Adipocyte (in vitro differentiated cells): ENCODE results near the gene ALG11.

ENCODE experiments used
- DNase-seq: peaks from one replicate; pipeline ENCODE4 v3.0.0-alpha.2; 2015; ENCODE audit warnings: low read depth
- H3K27me3 ChIP-seq: replicated peaks from 2 replicates; pipeline ENCODE4 v1.7.0; 2013; ENCODE audit warnings: mild to moderate bottlenecking, low read length, moderate library complexity; ENCODE audit not compliant: control insufficient read depth, insufficient read depth
- H3K36me3 ChIP-seq: 2 replicates; pipeline ENCODE4 v1.7.0; 2013; ENCODE audit warnings: low read length, mild to moderate bottlenecking, moderate library complexity; ENCODE audit not compliant: control insufficient read depth, insufficient read depth, severe bottlenecking
- H3K4me1 ChIP-seq: 2 replicates; pipeline ENCODE4 v1.7.0; 2013; ENCODE audit warnings: mild to moderate bottlenecking, low read length, moderate library complexity; ENCODE audit not compliant: control insufficient read depth, insufficient read depth
- H3K4me3 ChIP-seq: 2 replicates; pipeline ENCODE4 v1.7.0; 2013; ENCODE audit warnings: mild to moderate bottlenecking, low read length, moderate library complexity
- H3K9ac ChIP-seq: 2 replicates; pipeline ENCODE4 v1.7.0; 2013; ENCODE audit warnings: mild to moderate bottlenecking, low read length, moderate library complexity
- H3K9me3 ChIP-seq: 2 replicates; pipeline ENCODE4 v1.7.0; 2013; ENCODE audit warnings: mild to moderate bottlenecking, low read length, moderate library complexity; ENCODE audit not compliant: control insufficient read depth

The ALG11 gene

DNA sequence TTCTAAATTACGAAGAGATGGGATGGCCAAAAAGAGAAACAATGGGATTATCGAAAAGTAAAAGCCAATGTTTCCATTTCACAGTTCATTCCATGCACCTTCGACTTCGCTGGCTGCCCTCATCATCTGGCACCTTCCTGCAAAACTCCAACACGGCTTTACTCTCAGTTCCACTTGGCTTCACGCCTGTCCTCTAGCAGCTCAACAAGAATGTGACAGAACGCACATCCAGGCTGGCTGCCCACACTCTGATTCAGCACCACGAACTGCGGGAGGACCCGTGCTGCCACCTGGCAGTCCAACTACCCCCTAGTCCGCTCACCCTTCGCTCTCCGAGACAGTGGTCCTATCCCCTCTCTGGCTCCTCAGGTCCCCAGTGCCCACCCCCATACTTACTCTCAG is 12.7 kb upstream of the ALG11 start:
- DNase-seq: no peak
- no peak overlapping the region for H3K4me3 ChIP-seq
- H3K36me3 ChIP-seq: no peaks in the 10 kb centered on the region
- no peaks in the 10 kb centered on the region for H3K9me3 ChIP-seq
- H3K27me3 ChIP-seq: peaks cover 28% of the 10 kb centered on the region
- H3K9ac ChIP-seq: no peak overlapping the region
- H3K4me1 ChIP-seq: peaks cover 31% of the 10 kb centered on the region

GRCh38 chr13:51999921-52000320 is 12.3 kb upstream of the ALG11 start:
- H3K4me3 ChIP-seq: no peak overlapping the region
- no peaks in the 10 kb centered on the region for H3K9me3 ChIP-seq
- H3K4me1 ChIP-seq: peaks cover 30% of the 10 kb centered on the region
- no peak overlapping the region for H3K9ac ChIP-seq
- H3K27me3 ChIP-seq: peaks cover 28% of the 10 kb centered on the region
- no peak for DNase-seq
- H3K36me3 ChIP-seq: no peaks in the 10 kb centered on the region

- H3K9me3 ChIP-seq: no peaks in the 10 kb centered on the region
- no peak overlapping the region for H3K4me3 ChIP-seq
- no peaks in the 10 kb centered on the region for H3K36me3 ChIP-seq
- H3K27me3 ChIP-seq: peaks cover 28% of the 10 kb centered on the region
- peaks cover 17% of the 10 kb centered on the region for H3K4me1 ChIP-seq
- DNase-seq: peak; percentile 71
- no peak overlapping the region for H3K9ac ChIP-seq
Observed at GRCh38 chr13:52001120-52001731, 11.0 kb upstream of the ALG11 start.

GRCh38 chr13:52002361-52002760 is 9.8 kb upstream of the ALG11 start:
- peaks cover 25% of the 10 kb centered on the region for H3K27me3 ChIP-seq
- H3K9me3 ChIP-seq: no peaks in the 10 kb centered on the region
- no peak overlapping the region for H3K4me3 ChIP-seq
- peaks cover 14% of the 10 kb centered on the region for H3K4me1 ChIP-seq
- H3K9ac ChIP-seq: no peak overlapping the region
- no peak for DNase-seq
- H3K36me3 ChIP-seq: no peaks in the 10 kb centered on the region

DNA sequence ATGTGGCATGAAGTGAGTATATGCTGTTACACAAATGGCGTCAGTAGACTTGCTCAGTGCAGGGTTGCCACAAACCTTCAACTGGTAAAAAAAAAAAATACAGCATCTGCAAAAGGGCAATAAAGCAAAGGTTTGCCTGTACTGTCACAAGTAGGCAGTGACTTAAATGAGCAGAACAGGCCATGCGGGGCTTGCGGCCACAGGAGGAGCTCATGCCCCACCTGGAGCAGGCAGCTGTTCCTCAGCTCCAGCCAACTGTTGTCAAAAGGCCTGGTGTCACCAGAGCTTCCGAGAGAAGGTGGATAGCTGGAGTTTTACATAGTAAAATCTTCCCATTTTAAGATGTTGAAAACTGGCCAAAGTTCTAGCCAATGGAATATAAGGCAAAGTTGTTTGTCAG is 8.7 kb upstream of the ALG11 start:
- Histone ChIP-seq H3K4me3 (no peak overlapping the region), H3K9me3 (no peaks in the 10 kb centered on the region), H3K4me1 (peaks cover 14% of the 10 kb centered on the region), H3K9ac (no peak overlapping the region), H3K36me3 (no peaks in the 10 kb centered on the region), H3K27me3 (peaks cover 17% of the 10 kb centered on the region)
- DNase-seq: no peak

DNA sequence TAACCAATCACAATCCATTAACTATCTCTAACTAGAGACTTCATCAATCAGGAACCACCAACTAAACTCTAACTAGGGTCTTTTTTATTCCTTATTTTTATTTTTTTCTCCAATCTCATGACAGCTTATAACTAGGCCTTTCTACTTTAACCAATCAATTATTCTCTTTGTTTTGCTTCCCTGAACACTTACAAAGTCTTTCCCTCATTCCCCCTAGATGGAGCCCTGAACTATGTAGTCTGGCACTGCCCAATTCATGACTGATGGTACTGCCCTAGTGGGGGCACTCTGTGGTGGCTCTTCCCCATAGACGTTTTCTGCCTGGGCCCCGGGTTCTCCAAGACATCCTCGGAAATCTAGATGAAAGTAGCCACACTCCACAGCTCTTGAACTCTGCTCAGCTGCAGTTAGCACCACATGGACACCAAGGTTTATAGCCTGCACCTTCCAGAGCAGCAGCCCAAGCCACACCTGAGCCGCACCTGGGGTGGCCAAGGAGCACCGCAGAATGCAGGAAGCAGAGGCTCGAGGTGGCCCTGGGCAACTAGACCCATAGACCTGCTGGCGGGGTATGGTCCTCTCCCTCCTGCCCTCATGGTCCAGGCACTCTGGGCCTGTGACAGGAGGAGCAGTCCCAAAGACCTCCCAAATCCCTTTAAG is 7.6 kb upstream of the ALG11 start:
- Histone ChIP-seq H3K4me1 (peaks cover 5% of the 10 kb centered on the region), H3K9me3 (no peaks in the 10 kb centered on the region), H3K27me3 (peaks cover 11% of the 10 kb centered on the region), H3K9ac (no peak overlapping the region), H3K4me3 (no peak overlapping the region), H3K36me3 (no peaks in the 10 kb centered on the region)
- no peak for DNase-seq

GRCh38 chr13:52005841-52006522 is 6.2 kb upstream of the ALG11 start:
- Histone ChIP-seq H3K4me1 (peaks cover 3% of the 10 kb centered on the region), H3K9ac (no peak overlapping the region)

GRCh38 chr13:52006523-52007245 is 5.5 kb upstream of the ALG11 start:
- no peak for DNase-seq
- H3K4me3 ChIP-seq: no peak overlapping the region
- H3K9me3 ChIP-seq: no peaks in the 10 kb centered on the region
- no peak overlapping the region for H3K9ac ChIP-seq
- H3K36me3 ChIP-seq: no peaks in the 10 kb centered on the region
- peaks cover 4% of the 10 kb centered on the region for H3K4me1 ChIP-seq
- peaks cover 19% of the 10 kb centered on the region for H3K27me3 ChIP-seq

More at GRCh38 chr13:52005841-52006522, 6.2 kb upstream of the ALG11 start:
- Histone ChIP-seq H3K27me3 (peaks cover 16% of the 10 kb centered on the region), H3K4me3 (no peak overlapping the region), H3K9me3 (no peaks in the 10 kb centered on the region), H3K36me3 (no peaks in the 10 kb centered on the region)
- DNase-seq: no peak

DNA sequence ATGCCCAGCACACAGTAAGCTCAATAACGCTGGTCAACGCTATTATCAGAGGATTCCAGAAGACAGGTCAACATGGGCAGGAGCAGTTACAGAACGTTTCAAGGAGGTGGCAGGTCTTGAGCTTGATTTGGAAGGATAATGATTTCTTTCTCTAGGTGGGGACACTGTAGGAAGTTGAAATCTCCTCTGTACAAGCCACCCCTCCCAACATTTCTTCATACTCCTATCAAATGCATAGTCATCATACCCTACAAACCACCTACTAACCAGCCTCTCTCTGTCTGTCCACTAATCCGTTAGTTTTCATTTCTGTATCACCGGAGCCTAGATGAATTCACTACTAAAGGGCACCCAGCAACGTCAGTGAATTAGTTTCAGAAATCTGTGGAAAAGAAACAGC is 2.3 kb upstream of the ALG11 start:
- Histone ChIP-seq H3K27me3 (peaks cover 19% of the 10 kb centered on the region), H3K4me1 (peaks cover 15% of the 10 kb centered on the region), H3K36me3 (no peaks in the 10 kb centered on the region), H3K9me3 (no peaks in the 10 kb centered on the region), H3K9ac (no peak overlapping the region), H3K4me3 (no peak overlapping the region)
- DNase-seq: no peak

DNA sequence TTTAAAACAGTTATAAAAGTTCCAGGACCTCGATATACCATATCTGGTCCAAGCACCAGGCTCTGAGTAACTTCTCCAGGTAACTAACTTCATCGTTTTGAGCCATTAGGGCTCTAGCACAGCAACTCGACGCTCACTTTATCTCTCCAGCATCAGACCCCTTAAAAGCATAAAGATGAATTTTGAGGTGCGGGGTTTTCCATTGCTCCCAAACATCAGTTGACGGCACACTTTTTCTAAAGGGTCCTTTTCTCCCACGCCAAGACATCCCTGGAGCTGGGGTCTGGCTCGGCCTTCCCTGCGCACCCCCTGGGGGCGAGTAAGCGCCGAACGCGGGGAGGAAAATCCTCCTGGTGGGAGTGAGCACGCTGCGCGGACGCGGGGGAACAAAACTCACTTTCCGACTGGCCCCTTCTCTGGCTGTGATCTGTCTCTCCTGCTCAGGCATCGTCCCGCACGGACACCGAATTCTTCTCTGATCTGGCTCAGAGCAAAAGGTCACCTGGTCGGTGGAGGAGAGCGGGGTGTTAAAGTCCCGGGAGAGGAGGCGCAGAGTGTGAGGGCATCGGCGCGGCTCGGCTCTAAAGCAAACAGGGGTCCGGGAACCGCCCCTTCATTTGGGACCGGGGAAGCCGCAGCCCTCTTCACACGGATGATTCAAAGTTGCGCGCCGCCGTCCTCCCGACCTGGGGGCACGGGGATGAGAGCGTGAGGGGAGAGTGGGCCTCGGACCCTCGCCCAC is 1.1 kb upstream of the ALG11 start, which contains the start of gene ATP7B:
Gene ATP7B (minus strand): TSS at position 561 of the 742 bp plus-strand sequence. CDS start 113 bp downstream, at position 448.
- peaks cover 19% of the 10 kb centered on the region for H3K27me3 ChIP-seq
- H3K4me3 ChIP-seq: peak within 1 kb of the TSS; percentile 99
- H3K9ac ChIP-seq: peak within 1 kb of the TSS; percentile 95
- peak; percentile 55 for DNase-seq
- H3K36me3 ChIP-seq: no peaks in the 10 kb centered on the region
- H3K9me3 ChIP-seq: no peaks in the 10 kb centered on the region
- H3K4me1 ChIP-seq: peaks cover 15% of the 10 kb centered on the region
